K562 (cell line): ENCODE results near the gene ZNF157. TPM values are rescaled to one million over a fixed set of nuclear protein-coding genes. Genes with fewer than 3 reads are reported as not detected.

Experiments used
- ATAC-seq: fragments of 200-7000 bp; cut with Tn5 transposase; 3 replicates; pipeline ENCODE4 v1.9.1; 2020; ENCODE audit warnings: moderate library complexity
- BruUV-seq: library from RNA; stranded (reverse); fragments of 400-500 nt; replicated peaks from 2 replicates; lab custom pipeline; 2021; lab: Mats Ljungman, UMichigan
- CTCF ChIA-PET: fragments of 300-600 bp; formaldehyde crosslinking; extraction: SDS; loops from one replicate; lab custom pipeline; 2021; ENCODE audit warnings: low intra/inter-chr PET ratio; lab: Yijun Ruan, JAX
- POLR2A ChIA-PET: fragments of 300-600, 350-650 bp; sonication (Branson Sonifier 250); formaldehyde crosslinking; extraction: SDS; loops from one replicate; lab custom pipeline; 2021; ENCODE audit warnings: antibody characterized with exemption, inconsistent platforms; lab: Yijun Ruan, JAX
- DNase-seq, 4 experiments: peaks; one replicate each; pipeline versions ENCODE4 v3.0.0 to v3.0.0-alpha.2; 2011 to 2018; ENCODE audit warnings: low spot score in 3 of 4, mixed read lengths in 3 of 4; ENCODE audit errors: extremely low read depth in 1 of 4
- FAIRE-seq: peaks from 2 replicates; lab custom pipeline; 2011; peaks lifted over from hg19 to GRCh38; lab: Jason Lieb, UNC
- H2AFZ ChIP-seq: 2 replicates; pipeline ENCODE4 v1.6.0; 2011; ENCODE audit warnings: low read depth, low read length, control low read depth, inconsistent platforms
- H3K27ac ChIP-seq: fragments of 200-600 bp; 3 replicates; pipeline ENCODE4 v1.8.0; 2011; ENCODE audit warnings: low read depth, mild to moderate bottlenecking, control low read depth, inconsistent platforms, low read length, moderate library complexity, mixed read lengths; ENCODE audit errors: extremely low read depth
- H3K27me3 ChIP-seq, 2 experiments: fragments of 300-600 bp in 1 of 2; 2 replicates in 1 of 2; 3 replicates in 1 of 2; pipeline versions ENCODE4 v1.6.0 to v1.8.0; 2011; ENCODE audit warnings: inconsistent platforms in 2 of 2, low read length in 2 of 2, mild to moderate bottlenecking in 1 of 2, mixed read lengths in 1 of 2, moderate library complexity in 1 of 2; ENCODE audit not compliant: control insufficient read depth in 2 of 2, insufficient read depth in 2 of 2
- H3K36me3 ChIP-seq: fragments of 300-600 bp; 3 replicates; pipeline ENCODE4 v1.8.0; 2011; ENCODE audit warnings: mild to moderate bottlenecking, low read length, inconsistent platforms; ENCODE audit not compliant: control insufficient read depth, insufficient read depth
- H3K4me1 ChIP-seq, 2 experiments: fragments of 200-600 bp in 1 of 2; replicated peaks in 1 of 2; 2 replicates in 1 of 2; 3 replicates in 1 of 2; pipeline versions ENCODE4 v1.5.1 to v1.8.0; 2011; ENCODE audit warnings: inconsistent platforms in 2 of 2, low read length in 2 of 2, mild to moderate bottlenecking in 1 of 2, mixed read lengths in 1 of 2, moderate library complexity in 1 of 2; ENCODE audit not compliant: control insufficient read depth in 2 of 2, insufficient read depth in 2 of 2
- H3K4me2 ChIP-seq: 2 replicates; pipeline ENCODE4 v1.6.1; 2011; ENCODE audit warnings: low read length, control low read depth, inconsistent platforms, mixed read lengths; ENCODE audit not compliant: insufficient read depth
- H3K4me3 ChIP-seq: fragments of 200-600 bp; sonication (generic), shearing (Covaris generic); 2 replicates; pipeline ENCODE4 v1.5.1; 2016; ENCODE audit warnings: control low read depth, inconsistent platforms
- H3K79me2 ChIP-seq: fragments of 200-600 bp; 3 replicates; pipeline ENCODE4 v1.8.0; 2011; ENCODE audit warnings: low read length, inconsistent platforms; ENCODE audit not compliant: control insufficient read depth, insufficient read depth
- H3K9ac ChIP-seq, 2 experiments: 2 replicates each; pipeline versions ENCODE4 v1.6.0 to v1.6.1; 2011; ENCODE audit warnings: low read depth in 2 of 2, low read length in 2 of 2, control low read depth in 1 of 2, inconsistent platforms in 1 of 2, mild to moderate bottlenecking in 1 of 2, mixed read lengths in 1 of 2; ENCODE audit not compliant: insufficient read depth in 1 of 2
- H3K9me1 ChIP-seq: one replicate; pipeline ENCODE4 v1.6.0; 2011; ENCODE audit warnings: inconsistent platforms, mild to moderate bottlenecking, low read length, moderate library complexity; ENCODE audit not compliant: control insufficient read depth, insufficient read depth
- H3K9me3 ChIP-seq: replicated peaks from 2 replicates; pipeline ENCODE4 v1.5.1; 2011; ENCODE audit warnings: low read depth, low read length, inconsistent platforms; ENCODE audit not compliant: control insufficient read depth, insufficient read depth
- H4K20me1 ChIP-seq: replicated peaks from 2 replicates; pipeline ENCODE4 v1.6.1; 2011; ENCODE audit warnings: low read length, inconsistent platforms, mixed read lengths; ENCODE audit not compliant: control insufficient read depth, insufficient read depth
- CBX1 ChIP-seq: sonication (generic); IDR thresholded peaks from 2 replicates; pipeline ENCODE4 v1.6.1; 2016; ENCODE audit warnings: antibody characterized with exemption, low read depth, mild to moderate bottlenecking
- KDM2B ChIP-seq: fragments of 250-450 bp; sonication (Bioruptor Pico); IDR thresholded peaks from 2 replicates; pipeline ENCODE4 v1.8.0; 2021; ENCODE audit warnings: mild to moderate bottlenecking, moderate library complexity
- MIER1 ChIP-seq: fragments of 450-650 bp; IDR thresholded peaks from 2 replicates; pipeline ENCODE4 v1.6.1; 2016; ENCODE audit warnings: antibody characterized with exemption, mild to moderate bottlenecking, low read depth
- NEUROD1 ChIP-seq: fragments of 150-350 bp; IDR thresholded peaks from 2 replicates; pipeline ENCODE4 v1.6.1; 2014; ENCODE audit warnings: borderline replicate concordance, low read length, low read depth; ENCODE audit not compliant: partially characterized antibody
- PML ChIP-seq: IDR thresholded peaks from 2 replicates; pipeline ENCODE4 v1.6.1; 2012; ENCODE audit warnings: low read length, inconsistent platforms
- PYGO2 ChIP-seq: fragments of 450-650 bp; IDR thresholded peaks from 2 replicates; pipeline ENCODE4 v1.6.1; 2016; ENCODE audit warnings: mild to moderate bottlenecking, missing genetic modification characterization, moderate library complexity, missing compliant biosample characterization
- SMARCA4 ChIP-seq: fragments of 450-650 bp; IDR thresholded peaks from 2 replicates; pipeline ENCODE4 v1.6.1; 2016
- ZNF140 ChIP-seq: fragments of 250-450 bp; sonication (Bioruptor Pico); IDR thresholded peaks from 2 replicates; pipeline ENCODE4 v1.8.0; 2021; ENCODE audit warnings: moderate library complexity, mild to moderate bottlenecking, inconsistent platforms
- ZNF184 ChIP-seq: sonication (generic); formaldehyde crosslinking; IDR thresholded peaks from 2 replicates; pipeline ENCODE4 v1.5.0; 2020; ENCODE audit warnings: missing genetic modification reagents
- WGBS: fragments of 100-300 bp; shearing (Covaris generic); methylation state at CpG from one replicate; pipeline ENCODE4 v1.1.6; 2016; ENCODE audit warnings: low coverage, mixed read lengths; ENCODE audit not compliant: insufficient coverage; ENCODE audit errors: missing lambda C conversion rate; 5-methylcytosine and 5-hydroxymethylcytosine counted together
- in situ Hi-C: fragments of 300-500 bp; cut with MboI; formaldehyde crosslinking; loops from 4 replicates; pipeline ENCODE4 v1.15.0; 2018; ENCODE audit warnings: inconsistent platforms, mixed read lengths
- intact Hi-C: fragments of 100-400 bp; cut with micrococcal nuclease; formaldehyde crosslinking; loops from 2 replicates; pipeline ENCODE4 v1.14.2; 2022
- polyA plus RNA-seq, 8 experiments: library from polyadenylated mRNA; depleted of rRNA in 4 of 8; stranded (reverse) in 5 of 8; unstranded in 3 of 8; fragments of >200 nt; fragmentation: Nextera tagmentation in 2 of 8; fragmentation: Illumina TruSeq in 1 of 8; extraction: Ambion mirVana in 2 of 8; extraction: Trizol in 1 of 8; gene quantifications; 2 replicates each; pipeline versions ENCODE4 v1.2.1 to v1.2.3, GENCODE V29; 2011 to 2014; ENCODE audit warnings: inconsistent platforms in 1 of 8, missing spikeins in 1 of 8
- total RNA-seq, 7 experiments: library from RNA; depleted of rRNA in 6 of 7; stranded (reverse); fragments of >200 nt in 6 of 7; fragmentation: Illumina TruSeq in 2 of 7; extraction: Trizol in 2 of 7; gene quantifications; 2 replicates each; pipeline versions ENCODE4 v1.2.1 to v1.2.3, GENCODE V29; 2011 to 2021; ENCODE audit warnings: low replicate concordance in 1 of 7

Gene ZNF157
- total and polyA plus RNA-seq, 9 of the 15 experiments (the other 6 are each of a cell fraction or from before 2014, with no cell fraction given), result 0.03 TPM; not detected in 8

GRCh38 chrX:47420962-47421361 is 50.6 kb downstream of the ZNF157 start:
- POLR2A ChIA-PET, result no interaction called here

GRCh38 chrX:47422444-47422843 is 52.1 kb downstream of the ZNF157 start:
- POLR2A ChIA-PET, result no interaction called here
- TF ChIP-seq ZNF184 (CRISPR knock-in tag) (peak; percentile 66; the same call in 1 of the 2 replicates), KDM2B (CRISPR knock-in tag) (no peak), NEUROD1 (no peak)
- TF ChIP-seq, all 486 proteins: peak for 1
- intact Hi-C loops (no loop called here), in situ Hi-C loops (no loop called here)
- Histone ChIP-seq H3K4me3 (no peak overlapping the region), H3K79me2 (no peaks in the 10 kb centered on the region), H3K27ac (no peak overlapping the region), H3K9ac (no peak overlapping the region), H2AFZ (no peak overlapping the region), H3K9me3 (no peaks in the 10 kb centered on the region), H3K9me1 (no peaks in the 10 kb centered on the region), H3K4me2 (no peak overlapping the region), H3K36me3 (no peaks in the 10 kb centered on the region), H3K4me1 (no peaks in the 10 kb centered on the region), H4K20me1 (no peaks in the 10 kb centered on the region), H3K27me3 (no peaks in the 10 kb centered on the region)
- 4% methylated on average over 2 of the region's 2 CpGs for WGBS
- no TSS peak for BruUV-seq
- DNase-seq (no peak), ATAC-seq (no peak), FAIRE-seq (no peak)
- CTCF ChIA-PET, result no interaction called here

More at GRCh38 chrX:47420962-47421361, 50.6 kb downstream of the ZNF157 start:
- Histone ChIP-seq H3K9me3 (no peaks in the 10 kb centered on the region), H2AFZ (no peak overlapping the region), H3K4me2 (no peak overlapping the region), H3K4me1 (no peaks in the 10 kb centered on the region), H3K27ac (no peak overlapping the region), H3K9me1 (no peaks in the 10 kb centered on the region), H3K27me3 (no peaks in the 10 kb centered on the region), H3K36me3 (no peaks in the 10 kb centered on the region), H4K20me1 (no peaks in the 10 kb centered on the region), H3K4me3 (no peak overlapping the region), H3K9ac (no peak overlapping the region), H3K79me2 (no peaks in the 10 kb centered on the region)
- FAIRE-seq (no peak), DNase-seq (no peak), ATAC-seq (no peak)
- BruUV-seq, result no TSS peak
- in situ Hi-C loops, result no loop called here
- whole genome bisulfite sequencing, result 0% methylated on average over 4 of the region's 5 CpGs
- intact Hi-C loops, result no loop called here
- CTCF ChIA-PET, result no interaction called here
- TF ChIP-seq MIER1, result no peak
- no peak for TF ChIP-seq CBX1
- no peak for TF ChIP-seq PYGO2 (tag)
- no peak for TF ChIP-seq ZNF140 (CRISPR knock-in tag)
- no peak for TF ChIP-seq NEUROD1
- no peak for TF ChIP-seq SMARCA4
- no peak for TF ChIP-seq PML
